Stimulated activated naive CD8-positive, alpha-beta T cell treated with anti-CD3 and anti-CD28 coated beads, Interleukin-15, Interleukin-2, amounts not matched to agents 100 ng/mL and 50 ng/mL, for 24 hours (primary cell): ENCODE measurements around the gene APBA2.
"Not testable (repeated sequence)": the region's sequence is repeated elsewhere in the genome, so short reads cannot be mapped to it uniquely, and the experiment has no call there.

Experiments
- H3K27ac Mint-ChIP-seq: one replicate; pipeline ENCODE4 v1.8.0; 2021; ENCODE audit warnings: mild to moderate bottlenecking, mixed read lengths
- H3K27me3 Mint-ChIP-seq: one replicate; pipeline ENCODE4 v1.8.0; 2021; ENCODE audit warnings: mixed read lengths
- H3K36me3 Mint-ChIP-seq: one replicate; pipeline ENCODE4 v1.8.0; 2021; ENCODE audit warnings: low read depth, mixed read lengths
- H3K4me1 Mint-ChIP-seq: one replicate; pipeline ENCODE4 v1.8.0; 2021; ENCODE audit warnings: low read depth, mixed read lengths
- H3K4me3 Mint-ChIP-seq: one replicate; pipeline ENCODE4 v1.8.0; 2021; ENCODE audit warnings: mild to moderate bottlenecking, mixed read lengths
- H3K9me3 Mint-ChIP-seq: one replicate; pipeline ENCODE4 v1.8.0; 2021; ENCODE audit warnings: mixed read lengths

Gene APBA2

GRCh38 chr15:29142129-29142747 lies 256.5 kb downstream of the APBA2 start:
- Mint-ChIP-seq H3K9me3 (no peaks in the 10 kb centered on the region), H3K27ac (no peak overlapping the region), H3K27me3 (peaks cover 62% of the 10 kb centered on the region), H3K4me3 (no peak overlapping the region), H3K36me3 (no peaks in the 10 kb centered on the region), H3K4me1 (peaks cover 10% of the 10 kb centered on the region)

GRCh38 chr15:29143293-29143692 lies 257.5 kb downstream of the APBA2 start:
- no peaks in the 10 kb centered on the region for H3K9me3 Mint-ChIP-seq
- H3K27ac Mint-ChIP-seq = no peak overlapping the region
- H3K4me3 Mint-ChIP-seq = no peak overlapping the region
- peaks cover 60% of the 10 kb centered on the region for H3K27me3 Mint-ChIP-seq
- no peaks in the 10 kb centered on the region for H3K36me3 Mint-ChIP-seq
- H3K4me1 Mint-ChIP-seq = peaks cover 13% of the 10 kb centered on the region

GRCh38 chr15:29143909-29144635 lies 258.3 kb downstream of the APBA2 start:
- H3K36me3 Mint-ChIP-seq = no peaks in the 10 kb centered on the region
- no peaks in the 10 kb centered on the region for H3K9me3 Mint-ChIP-seq
- H3K27me3 Mint-ChIP-seq = peaks cover 52% of the 10 kb centered on the region
- no peak overlapping the region for H3K27ac Mint-ChIP-seq
- peaks cover 13% of the 10 kb centered on the region for H3K4me1 Mint-ChIP-seq
- no peak overlapping the region for H3K4me3 Mint-ChIP-seq

- H3K9me3 Mint-ChIP-seq = no peaks in the 10 kb centered on the region
- H3K36me3 Mint-ChIP-seq = no peaks in the 10 kb centered on the region
- H3K27me3 Mint-ChIP-seq = peaks cover 25% of the 10 kb centered on the region
- H3K27ac Mint-ChIP-seq = no peak overlapping the region
- peaks cover 7% of the 10 kb centered on the region for H3K4me1 Mint-ChIP-seq
- no peak overlapping the region for H3K4me3 Mint-ChIP-seq
Measured at GRCh38 chr15:29149738-29150075, 263.9 kb downstream of the APBA2 start.

- Mint-ChIP-seq H3K27ac (no peak overlapping the region), H3K9me3 (no peaks in the 10 kb centered on the region), H3K36me3 (no peaks in the 10 kb centered on the region), H3K4me1 (peaks cover 7% of the 10 kb centered on the region), H3K27me3 (peaks cover 27% of the 10 kb centered on the region), H3K4me3 (no peak overlapping the region)
Measured at GRCh38 chr15:29150515-29151483, 265.0 kb downstream of the APBA2 start.

GRCh38 chr15:29151484-29151857 lies 265.7 kb downstream of the APBA2 start:
- peaks cover 28% of the 10 kb centered on the region for H3K27me3 Mint-ChIP-seq
- no peaks in the 10 kb centered on the region for H3K36me3 Mint-ChIP-seq
- no peaks in the 10 kb centered on the region for H3K9me3 Mint-ChIP-seq
- no peak overlapping the region for H3K4me3 Mint-ChIP-seq
- H3K27ac Mint-ChIP-seq = no peak overlapping the region
- H3K4me1 Mint-ChIP-seq = peaks cover 7% of the 10 kb centered on the region

- Mint-ChIP-seq H3K36me3 (peaks cover 1% of the 10 kb centered on the region), H3K27ac (no peak overlapping the region), H3K4me1 (peaks cover 10% of the 10 kb centered on the region), H3K4me3 (no peak overlapping the region), H3K27me3 (peaks cover 38% of the 10 kb centered on the region), H3K9me3 (peaks cover 1% of the 10 kb centered on the region)
Measured at GRCh38 chr15:29156521-29156920, 270.7 kb downstream of the APBA2 start.

- Mint-ChIP-seq H3K4me1 (peaks cover 10% of the 10 kb centered on the region), H3K36me3 (peaks cover 6% of the 10 kb centered on the region), H3K27me3 (peaks cover 40% of the 10 kb centered on the region), H3K4me3 (no peak overlapping the region), H3K9me3 (peaks cover 13% of the 10 kb centered on the region), H3K27ac (no peak overlapping the region)
Measured at GRCh38 chr15:29159771-29160455, 274.1 kb downstream of the APBA2 start.

- H3K9me3 Mint-ChIP-seq = peaks cover 13% of the 10 kb centered on the region
- peaks cover 51% of the 10 kb centered on the region for H3K27me3 Mint-ChIP-seq
- H3K36me3 Mint-ChIP-seq = peaks cover 6% of the 10 kb centered on the region
- H3K4me3 Mint-ChIP-seq = no peak overlapping the region
- peaks cover 14% of the 10 kb centered on the region for H3K4me1 Mint-ChIP-seq
- no peak overlapping the region for H3K27ac Mint-ChIP-seq
Measured at GRCh38 chr15:29162411-29162810, 276.6 kb downstream of the APBA2 start.

GRCh38 chr15:29167122-29167521 lies 281.3 kb downstream of the APBA2 start:
- peaks cover 41% of the 10 kb centered on the region for H3K27me3 Mint-ChIP-seq
- not testable (repeated sequence) for H3K36me3 Mint-ChIP-seq, H3K9me3 Mint-ChIP-seq, H3K4me1 Mint-ChIP-seq, H3K4me3 Mint-ChIP-seq, H3K27ac Mint-ChIP-seq
